H1 (cell line): ENCODE data around the gene SYT13. TPM values are rescaled to one million over a fixed set of nuclear protein-coding genes. Genes with fewer than 3 reads are reported as not detected.

Experiments
- ATF3 ChIP-seq: IDR thresholded peaks from 2 replicates; pipeline ENCODE4 v1.6.1; 2011; ENCODE audit warnings: low read depth, mild to moderate bottlenecking, low read length; ENCODE audit not compliant: insufficient read depth
- NRF1 ChIP-seq: IDR thresholded peaks from 2 replicates; pipeline ENCODE4 v1.6.1; 2011; ENCODE audit warnings: mild to moderate bottlenecking, low read depth, low read length, improper control_type of control experiment
- SP4 ChIP-seq: IDR thresholded peaks from 2 replicates; pipeline ENCODE4 v1.6.1; 2012; ENCODE audit warnings: low read length, inconsistent platforms
- polyA plus RNA-seq, 7 experiments: library from polyadenylated mRNA; depleted of rRNA in 3 of 7; stranded (reverse) in 5 of 7; unstranded in 2 of 7; fragments of >200 nt in 5 of 7; fragments of 200-250 nt in 2 of 7; gene quantifications; 1 replicate in 5 of 7; 2 replicates in 1 of 7; 4 replicates in 1 of 7; pipeline versions ENCODE4 v1.2.1 to v1.2.3, GENCODE V29; 2011 to 2013; ENCODE audit warnings: missing spikeins in 2 of 7, mixed read lengths in 2 of 7
- total RNA-seq: library from RNA; stranded (reverse); fragmentation: NEBNext Ultra II Directional; extraction: Animal tissue kit (Norgen Biotek cat#: 25700); gene quantifications from 2 replicates; pipeline ENCODE4 v1.2.1, GENCODE V29; 2021

Gene SYT13
- total and polyA plus RNA-seq, 2 of the 8 experiments (the other 6 are each of a cell fraction or from before 2014, with no cell fraction given): 4.8 to 13.2 TPM

GRCh38 chr11:45301537-45302246 is 15.6 kb upstream of the SYT13 start (continued):
- TF ChIP-seq NRF1: no peak
- TF ChIP-seq ATF3: no peak
- TF ChIP-seq SP4: no peak
